Ishikawa (cell line): Measurements from ENCODE around the gene FUT3.

ENCODE experiments used
- CEBPB ChIP-seq: IDR thresholded peaks from 2 replicates; pipeline ENCODE4 v1.6.1; 2012
- CREB1 ChIP-seq: IDR thresholded peaks from 2 replicates; pipeline ENCODE4 v1.6.1; 2012; ENCODE audit warnings: low read depth
- EGR1 ChIP-seq: IDR thresholded peaks from 2 replicates; pipeline ENCODE4 v1.6.1; 2012
- EP300 ChIP-seq: IDR thresholded peaks from 2 replicates; pipeline ENCODE4 v1.6.1; 2012; ENCODE audit warnings: borderline replicate concordance
- FOXM1 ChIP-seq: IDR thresholded peaks from 2 replicates; pipeline ENCODE4 v1.6.1; 2012; ENCODE audit warnings: low read depth, borderline replicate concordance
- NFIC ChIP-seq: IDR thresholded peaks from 2 replicates; pipeline ENCODE4 v1.6.1; 2012
- RAD21 ChIP-seq: IDR thresholded peaks from 2 replicates; pipeline ENCODE4 v1.6.1; 2012; ENCODE audit warnings: low read depth
- TAF1 ChIP-seq: IDR thresholded peaks from 2 replicates; pipeline ENCODE4 v1.6.1; 2012; ENCODE audit warnings: low read depth, mild to moderate bottlenecking
- TCF12 ChIP-seq: IDR thresholded peaks from 2 replicates; pipeline ENCODE4 v1.6.1; 2012; ENCODE audit warnings: low read depth
- YY1 ChIP-seq: IDR thresholded peaks from 2 replicates; pipeline ENCODE4 v1.6.1; 2012; ENCODE audit warnings: low read depth
- ZBTB7A ChIP-seq: IDR thresholded peaks from 2 replicates; pipeline ENCODE4 v1.6.1; 2012; ENCODE audit warnings: low read depth
- TF ChIP-seq, protein P1 (sequence below): IDR thresholded peaks from 2 replicates; pipeline ENCODE4 v1.6.1; 2012
- TF ChIP-seq, protein P2 (sequence below): IDR thresholded peaks from 2 replicates; pipeline ENCODE4 v1.6.1; 2012; ENCODE audit warnings: low read depth, mild to moderate bottlenecking
- TF ChIP-seq, protein P3 (sequence below): IDR thresholded peaks from 2 replicates; pipeline ENCODE4 v1.6.1; 2012

DNA sequence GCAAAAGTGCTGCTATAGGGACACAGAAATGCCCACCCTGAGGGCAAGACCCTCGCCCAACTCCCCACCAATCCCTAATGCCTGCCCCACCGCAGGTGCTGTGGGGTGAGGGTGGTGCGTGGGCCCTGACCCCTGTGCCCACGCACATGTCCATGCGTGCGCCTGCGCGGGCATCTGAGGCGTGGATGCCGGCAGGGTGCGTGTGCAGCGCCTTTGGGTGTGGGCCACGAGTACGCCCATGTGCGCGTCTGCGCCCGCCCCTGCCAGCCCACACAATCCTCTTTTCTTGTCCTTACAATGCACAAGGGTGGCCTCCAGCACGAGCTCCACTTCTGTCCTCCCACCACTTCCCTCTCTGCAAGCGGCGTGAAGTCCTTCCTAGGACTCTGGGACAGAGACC, 26.1 kb downstream of the FUT3 start:
- TF ChIP-seq NFIC = no peak
- TF ChIP-seq, protein P1, sequence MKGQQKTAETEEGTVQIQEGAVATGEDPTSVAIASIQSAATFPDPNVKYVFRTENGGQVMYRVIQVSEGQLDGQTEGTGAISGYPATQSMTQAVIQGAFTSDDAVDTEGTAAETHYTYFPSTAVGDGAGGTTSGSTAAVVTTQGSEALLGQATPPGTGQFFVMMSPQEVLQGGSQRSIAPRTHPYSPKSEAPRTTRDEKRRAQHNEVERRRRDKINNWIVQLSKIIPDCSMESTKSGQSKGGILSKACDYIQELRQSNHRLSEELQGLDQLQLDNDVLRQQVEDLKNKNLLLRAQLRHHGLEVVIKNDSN = no peak
- no peak for TF ChIP-seq TAF1
- no peak for TF ChIP-seq EGR1
- TF ChIP-seq, protein P2, sequence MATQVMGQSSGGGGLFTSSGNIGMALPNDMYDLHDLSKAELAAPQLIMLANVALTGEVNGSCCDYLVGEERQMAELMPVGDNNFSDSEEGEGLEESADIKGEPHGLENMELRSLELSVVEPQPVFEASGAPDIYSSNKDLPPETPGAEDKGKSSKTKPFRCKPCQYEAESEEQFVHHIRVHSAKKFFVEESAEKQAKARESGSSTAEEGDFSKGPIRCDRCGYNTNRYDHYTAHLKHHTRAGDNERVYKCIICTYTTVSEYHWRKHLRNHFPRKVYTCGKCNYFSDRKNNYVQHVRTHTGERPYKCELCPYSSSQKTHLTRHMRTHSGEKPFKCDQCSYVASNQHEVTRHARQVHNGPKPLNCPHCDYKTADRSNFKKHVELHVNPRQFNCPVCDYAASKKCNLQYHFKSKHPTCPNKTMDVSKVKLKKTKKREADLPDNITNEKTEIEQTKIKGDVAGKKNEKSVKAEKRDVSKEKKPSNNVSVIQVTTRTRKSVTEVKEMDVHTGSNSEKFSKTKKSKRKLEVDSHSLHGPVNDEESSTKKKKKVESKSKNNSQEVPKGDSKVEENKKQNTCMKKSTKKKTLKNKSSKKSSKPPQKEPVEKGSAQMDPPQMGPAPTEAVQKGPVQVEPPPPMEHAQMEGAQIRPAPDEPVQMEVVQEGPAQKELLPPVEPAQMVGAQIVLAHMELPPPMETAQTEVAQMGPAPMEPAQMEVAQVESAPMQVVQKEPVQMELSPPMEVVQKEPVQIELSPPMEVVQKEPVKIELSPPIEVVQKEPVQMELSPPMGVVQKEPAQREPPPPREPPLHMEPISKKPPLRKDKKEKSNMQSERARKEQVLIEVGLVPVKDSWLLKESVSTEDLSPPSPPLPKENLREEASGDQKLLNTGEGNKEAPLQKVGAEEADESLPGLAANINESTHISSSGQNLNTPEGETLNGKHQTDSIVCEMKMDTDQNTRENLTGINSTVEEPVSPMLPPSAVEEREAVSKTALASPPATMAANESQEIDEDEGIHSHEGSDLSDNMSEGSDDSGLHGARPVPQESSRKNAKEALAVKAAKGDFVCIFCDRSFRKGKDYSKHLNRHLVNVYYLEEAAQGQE = no peak
- no peak for TF ChIP-seq CEBPB
- TF ChIP-seq CREB1 = no peak
- TF ChIP-seq TCF12 = no peak
- TF ChIP-seq, protein P3, sequence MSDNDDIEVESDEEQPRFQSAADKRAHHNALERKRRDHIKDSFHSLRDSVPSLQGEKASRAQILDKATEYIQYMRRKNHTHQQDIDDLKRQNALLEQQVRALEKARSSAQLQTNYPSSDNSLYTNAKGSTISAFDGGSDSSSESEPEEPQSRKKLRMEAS = no peak
- TF ChIP-seq ZBTB7A = no peak
- TF ChIP-seq YY1 = no peak
- no peak for TF ChIP-seq FOXM1
- no peak for TF ChIP-seq EP300
- TF ChIP-seq RAD21 = no peak
